IgD-negative memory B cell (primary cell): ENCODE measurements around the gene BEND4. TPM values are rescaled to one million over a fixed set of nuclear protein-coding genes. Genes with fewer than 3 reads are reported as not detected.

ENCODE experiments used
- H3K27ac Mint-ChIP-seq, 3 donors: one replicate each; pipeline ENCODE4 v1.8.0; 2020 to 2022; ENCODE audit warnings: mild to moderate bottlenecking in 3 of 3, mixed read lengths in 3 of 3, moderate library complexity in 1 of 3
- H3K27me3 Mint-ChIP-seq: one replicate; pipeline ENCODE4 v1.8.0; 2021; ENCODE audit warnings: mixed read lengths
- H3K36me3 Mint-ChIP-seq: one replicate; pipeline ENCODE4 v1.8.0; 2020; ENCODE audit warnings: mild to moderate bottlenecking, mixed read lengths
- H3K4me1 Mint-ChIP-seq, 3 donors: one replicate each; pipeline ENCODE4 v1.8.0; 2020 to 2022; ENCODE audit warnings: mixed read lengths in 3 of 3, mild to moderate bottlenecking in 1 of 3
- H3K4me3 Mint-ChIP-seq, 4 donors: one replicate each; pipeline ENCODE4 v1.8.0; 2020 to 2022; ENCODE audit warnings: mild to moderate bottlenecking in 4 of 4, mixed read lengths in 4 of 4, moderate library complexity in 3 of 4
- H3K9me3 Mint-ChIP-seq, 3 donors: one replicate each; pipeline ENCODE4 v1.8.0; 2020 to 2021; ENCODE audit warnings: mixed read lengths in 3 of 3, mild to moderate bottlenecking in 1 of 3
- polyA plus RNA-seq: library from polyadenylated mRNA; unstranded; fragments of 300-500 nt; fragmentation: Illumina TruSeq; gene quantifications from one replicate; pipeline ENCODE4 v1.2.3, GENCODE V29; 2021

BEND4 gene
- polyA plus RNA-seq, 1 donor from 2014 or later: 6.6 TPM

DNA sequence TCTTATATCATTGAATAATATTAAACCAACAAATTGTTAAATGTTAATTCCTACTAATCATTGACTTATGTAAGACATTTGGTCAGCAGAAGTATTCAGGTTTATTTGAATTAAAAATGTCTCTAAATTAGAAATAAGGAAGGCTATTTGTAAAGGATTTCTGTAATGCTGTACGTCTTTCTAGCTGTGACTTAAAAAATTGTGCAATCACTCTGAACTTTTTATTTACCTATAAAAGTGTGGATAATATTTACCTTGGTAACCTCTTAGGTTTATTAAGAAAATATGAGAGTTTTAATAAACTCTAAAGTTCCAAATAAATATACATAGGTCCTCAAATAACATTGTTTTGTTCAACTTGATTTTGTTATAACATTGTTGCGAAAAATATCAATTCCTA lies 85.2 kb downstream of the BEND4 start:
- Mint-ChIP-seq H3K27me3 (no peaks in the 10 kb centered on the region), H3K9me3 (no peaks in the 10 kb centered on the region), H3K4me3 (no peak overlapping the region), H3K27ac (no peak overlapping the region), H3K4me1 (no peaks in the 10 kb centered on the region), H3K36me3 (peaks cover 13% of the 10 kb centered on the region)

DNA sequence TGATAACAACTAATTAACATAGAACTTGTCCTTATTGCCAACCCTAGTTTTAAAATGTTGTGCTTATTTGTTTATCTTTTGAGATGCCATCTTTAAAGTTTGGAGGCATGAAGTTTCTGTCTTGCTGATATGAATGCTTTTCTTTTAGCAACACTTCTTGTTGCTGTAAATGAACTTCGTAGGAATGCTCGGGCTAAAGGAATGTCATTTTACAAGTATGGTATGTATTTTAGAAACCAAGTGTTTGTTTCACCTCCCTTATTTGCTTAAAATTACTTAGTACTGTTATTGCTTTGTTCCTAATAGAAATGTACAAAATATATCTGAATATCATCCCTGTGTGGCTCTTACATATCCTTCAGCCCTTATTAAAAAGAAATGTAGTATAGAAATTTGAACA lies 86.1 kb downstream of the BEND4 start:
- Mint-ChIP-seq H3K4me3 (no peak overlapping the region), H3K27me3 (no peaks in the 10 kb centered on the region), H3K36me3 (peaks cover 9% of the 10 kb centered on the region), H3K9me3 (no peaks in the 10 kb centered on the region), H3K4me1 (no peaks in the 10 kb centered on the region), H3K27ac (no peak overlapping the region)

Other genes starting within 250 kb of the BEND4 start
- gene TMEM33, start 217.2 kb downstream of the BEND4 start, polyA plus RNA-seq: 19.9 TPM
- not detected for gene DCAF4L1, start 170.9 kb downstream of the BEND4 start, polyA plus RNA-seq
- 36.4 TPM for gene SLC30A9, start 162.1 kb downstream of the BEND4 start, polyA plus RNA-seq
- gene SHISA3, start 244.8 kb upstream of the BEND4 start, polyA plus RNA-seq: 0.53 TPM